ENCODE measurements around the gene EVX2.

EVX2 gene

GRCh38 chr2:176082824-176083751, 674 bp downstream of the EVX2 start:
- Histone ChIP-seq H3K9ac (ENCODE audit: low read length) (no peak overlapping the region), H3K4me2 (ENCODE audit: low read length) (no peak overlapping the region), H3F3A (ENCODE audit: insufficient read depth, low read length) (no peaks in the 10 kb centered on the region), H3K36me3 (ENCODE audit: insufficient read depth, low read length) (no peaks in the 10 kb centered on the region), H2AFZ (ENCODE audit: low read length) (no peak overlapping the region), H3K9me3 (ENCODE audit: low read length) (no peaks in the 10 kb centered on the region), H3K79me2 (ENCODE audit: insufficient read depth, low read length) (no peaks in the 10 kb centered on the region), H3K4me1 (ENCODE audit: insufficient read depth, low read length, severe bottlenecking) (no peaks in the 10 kb centered on the region), H3K27me3 (ENCODE audit: insufficient read depth, low read length) (no peaks in the 10 kb centered on the region), H4K20me1 (ENCODE audit: insufficient read depth, low read length) (no peaks in the 10 kb centered on the region), H3K27ac (ENCODE audit: low read depth, low read length, poor library complexity, severe bottlenecking) (no peak overlapping the region), H3K4me3 (ENCODE audit: low read depth, low read length, poor library complexity, severe bottlenecking) (no peak overlapping the region), H3K9me2 (ENCODE audit: low read depth, low read length) (no peaks in the 10 kb centered on the region)
- no peak for TF ChIP-seq EZH2 (IDR thresholded peaks at IDR 0.05; ENCODE audit: borderline replicate concordance, low read length)
- no peak for TF ChIP-seq CTCF (IDR thresholded peaks at IDR 0.05; ENCODE audit: low read length)

GRCh38 chr2:176082525-176082823, 1.3 kb downstream of the EVX2 start:
- Histone ChIP-seq H3K9ac (ENCODE audit: low read length) (no peak overlapping the region), H3K27me3 (ENCODE audit: insufficient read depth, low read length) (no peaks in the 10 kb centered on the region), H3K4me3 (ENCODE audit: low read depth, low read length, poor library complexity, severe bottlenecking) (no peak overlapping the region), H3K4me2 (ENCODE audit: low read length) (no peak overlapping the region), H3K9me3 (ENCODE audit: low read length) (no peaks in the 10 kb centered on the region), H3K4me1 (ENCODE audit: insufficient read depth, low read length, severe bottlenecking) (no peaks in the 10 kb centered on the region), H3F3A (ENCODE audit: insufficient read depth, low read length) (no peaks in the 10 kb centered on the region), H3K79me2 (ENCODE audit: insufficient read depth, low read length) (no peaks in the 10 kb centered on the region), H4K20me1 (ENCODE audit: insufficient read depth, low read length) (no peaks in the 10 kb centered on the region), H3K27ac (ENCODE audit: low read depth, low read length, poor library complexity, severe bottlenecking) (no peak overlapping the region), H2AFZ (ENCODE audit: low read length) (no peak overlapping the region), H3K36me3 (ENCODE audit: insufficient read depth, low read length) (no peaks in the 10 kb centered on the region), H3K9me2 (ENCODE audit: low read depth, low read length) (no peaks in the 10 kb centered on the region)
- TF ChIP-seq EZH2 (IDR thresholded peaks at IDR 0.05; ENCODE audit: borderline replicate concordance, low read length) (no peak), CTCF (IDR thresholded peaks at IDR 0.05; ENCODE audit: low read length) (no peak)

- Histone ChIP-seq H3K4me1 (ENCODE audit: insufficient read depth, low read length, severe bottlenecking) (no peaks in the 10 kb centered on the region), H3F3A (ENCODE audit: insufficient read depth, low read length) (no peaks in the 10 kb centered on the region), H3K4me2 (ENCODE audit: low read length) (no peak overlapping the region), H3K4me3 (ENCODE audit: low read depth, low read length, poor library complexity, severe bottlenecking) (no peak overlapping the region), H3K9ac (ENCODE audit: low read length) (no peak overlapping the region), H3K27me3 (ENCODE audit: insufficient read depth, low read length) (no peaks in the 10 kb centered on the region), H3K79me2 (ENCODE audit: insufficient read depth, low read length) (no peaks in the 10 kb centered on the region), H4K20me1 (ENCODE audit: insufficient read depth, low read length) (no peaks in the 10 kb centered on the region), H3K36me3 (ENCODE audit: insufficient read depth, low read length) (no peaks in the 10 kb centered on the region), H3K9me2 (ENCODE audit: low read depth, low read length) (no peaks in the 10 kb centered on the region), H3K9me3 (ENCODE audit: low read length) (no peaks in the 10 kb centered on the region), H2AFZ (ENCODE audit: low read length) (no peak overlapping the region), H3K27ac (ENCODE audit: low read depth, low read length, poor library complexity, severe bottlenecking) (no peak overlapping the region)
- TF ChIP-seq EZH2 (IDR thresholded peaks at IDR 0.05; ENCODE audit: borderline replicate concordance, low read length) (no peak), CTCF (IDR thresholded peaks at IDR 0.05; ENCODE audit: low read length) (no peak)
Measured at GRCh38 chr2:176081837-176082524, 1.8 kb downstream of the EVX2 start.

Measured in OCI-LY1 (cell line).